Thoracic aorta (tissue), 2 donors: Measurements from ENCODE around the gene SCAMP5. TPM values are rescaled to one million over a fixed set of nuclear protein-coding genes. Genes with fewer than 3 reads are reported as not detected.

Source experiments
- ATAC-seq: fragments of 150-250 bp; one replicate; pipeline ENCODE4 v1.8.0; 2017; ENCODE audit warnings: low read depth; ENCODE audit not compliant: insufficient number of reproducible peaks, low FRiP score
- DNase-seq: peaks from one replicate; pipeline ENCODE4 v3.0.0-alpha.2; 2020; ENCODE audit warnings: low spot score
- H3K27ac ChIP-seq, 2 donors: fragments of 200-600 bp; sonication (generic); 1 replicate in 1 of 2; 2 replicates in 1 of 2; pipeline ENCODE4 v1.5.1; 2016; ENCODE audit warnings: mild to moderate bottlenecking in 2 of 2, moderate library complexity in 2 of 2
- H3K27me3 ChIP-seq: fragments of 200-600 bp; sonication (generic); replicated peaks from 2 replicates; pipeline ENCODE4 v1.6.0; 2016; ENCODE audit warnings: mild to moderate bottlenecking; ENCODE audit not compliant: insufficient read depth
- H3K36me3 ChIP-seq: fragments of 200-600 bp; sonication (generic); one replicate; pipeline ENCODE4 v1.5.1; 2016
- H3K4me1 ChIP-seq, 2 donors: fragments of 200-600 bp; sonication (generic); 1 replicate in 1 of 2; 2 replicates in 1 of 2; pipeline versions ENCODE4 v1.5.1 to v1.6.0; 2016; ENCODE audit warnings: low read depth in 2 of 2, mild to moderate bottlenecking in 1 of 2; ENCODE audit not compliant: control insufficient read depth in 1 of 2
- H3K4me3 ChIP-seq: fragments of 200-600 bp; sonication (generic); 2 replicates; pipeline ENCODE4 v1.5.1; 2016; ENCODE audit warnings: mild to moderate bottlenecking
- H3K9me3 ChIP-seq: fragments of 200-600 bp; sonication (generic); 2 replicates; pipeline ENCODE4 v1.5.1; 2016
- CTCF ChIP-seq: fragments of 200-600 bp; sonication (generic); IDR thresholded peaks from one replicate; pipeline ENCODE4 v1.5.1; 2019; ENCODE audit warnings: antibody characterized with exemption
- total RNA-seq, 2 donors: library from RNA; depleted of rRNA; stranded (reverse); fragments of >200 nt; gene quantifications; one replicate each; pipeline versions ENCODE4 v1.1.0 to v1.2.3, GENCODE V29; 2016

SCAMP5 gene
- total RNA-seq, 2 donors from 2014 or later = 1.5 to 3.5 TPM

GRCh38 chr15:74994685-74995084, 678 bp upstream of the SCAMP5 start:
- no peak for DNase-seq
- Histone ChIP-seq H3K27ac (no peak overlapping the region), H3K36me3 (no peaks in the 10 kb centered on the region), H3K4me1 (peaks cover 5 to 14% of the 10 kb centered on the region in 2 donors), H3K4me3 (peak overlapping the region; percentile 82), H3K9me3 (no peaks in the 10 kb centered on the region), H3K27me3 (no peaks in the 10 kb centered on the region)
- no peak for TF ChIP-seq CTCF
- no peak for ATAC-seq

- ATAC-seq (no peak), DNase-seq (no peak)
- H3K36me3 ChIP-seq = no peaks in the 10 kb centered on the region
- no peaks in the 10 kb centered on the region for H3K27me3 ChIP-seq
- peak overlapping the region; percentile 82 for H3K4me3 ChIP-seq
- no peak for TF ChIP-seq CTCF
- no peak overlapping the region for H3K27ac ChIP-seq
- peaks cover 5 to 14% of the 10 kb centered on the region in 2 donors for H3K4me1 ChIP-seq
- H3K9me3 ChIP-seq = no peaks in the 10 kb centered on the region
Observed at GRCh38 chr15:74995779-74996765, 709 bp downstream of the SCAMP5 start.

GRCh38 chr15:74997141-74997540, 1.8 kb downstream of the SCAMP5 start:
- Histone ChIP-seq H3K9me3 (no peaks in the 10 kb centered on the region), H3K4me3 (no peak overlapping the region), H3K27me3 (no peaks in the 10 kb centered on the region), H3K27ac (no peak overlapping the region), H3K4me1 (peaks cover 5 to 14% of the 10 kb centered on the region in 2 donors), H3K36me3 (no peaks in the 10 kb centered on the region)
- DNase-seq (no peak), ATAC-seq (no peak)
- no peak for TF ChIP-seq CTCF

GRCh38 chr15:74997543-74997942, 2.2 kb downstream of the SCAMP5 start:
- DNase-seq (no peak), ATAC-seq (no peak)
- H3K9me3 ChIP-seq = no peaks in the 10 kb centered on the region
- H3K4me1 ChIP-seq = peaks cover 5 to 14% of the 10 kb centered on the region in 2 donors
- H3K4me3 ChIP-seq = no peak overlapping the region
- no peaks in the 10 kb centered on the region for H3K36me3 ChIP-seq
- no peak for TF ChIP-seq CTCF
- H3K27ac ChIP-seq = no peak overlapping the region
- H3K27me3 ChIP-seq = no peaks in the 10 kb centered on the region

- Histone ChIP-seq H3K4me1 (peaks cover 0 to 1% of the 10 kb centered on the region in 2 donors), H3K4me3 (no peak overlapping the region), H3K36me3 (no peaks in the 10 kb centered on the region), H3K27me3 (no peaks in the 10 kb centered on the region), H3K9me3 (no peaks in the 10 kb centered on the region), H3K27ac (no peak overlapping the region)
- ATAC-seq = no peak
- DNase-seq = no peak
- TF ChIP-seq CTCF = no peak
Observed at GRCh38 chr15:75001310-75001709, 5.9 kb downstream of the SCAMP5 start.
